Cardiac fibroblast (primary cell): ENCODE measurements around the gene PMS1.
A peak's percentile ranks its signal among the peaks of the same experiment; 100 is the strongest.

ENCODE experiments used
- DNase-seq, 2 donors: peaks; one replicate each; pipeline versions ENCODE4 v3.0.0 to v3.0.0-alpha.2; 2010; ENCODE audit warnings: low read depth in 2 of 2
- H3K4me3 ChIP-seq, 2 donors: replicated peaks in 1 of 2; 1 replicate in 1 of 2; 2 replicates in 1 of 2; pipeline ENCODE4 v1.5.1; 2011; ENCODE audit warnings: low read depth in 2 of 2, low read length in 2 of 2, mild to moderate bottlenecking in 2 of 2, moderate library complexity in 1 of 2
- TF ChIP-seq, protein P1 (sequence below): IDR thresholded peaks from one replicate; pipeline ENCODE4 v1.5.1; 2011; ENCODE audit warnings: low read depth, mild to moderate bottlenecking, low read length, inconsistent platforms

PMS1 gene

DNA sequence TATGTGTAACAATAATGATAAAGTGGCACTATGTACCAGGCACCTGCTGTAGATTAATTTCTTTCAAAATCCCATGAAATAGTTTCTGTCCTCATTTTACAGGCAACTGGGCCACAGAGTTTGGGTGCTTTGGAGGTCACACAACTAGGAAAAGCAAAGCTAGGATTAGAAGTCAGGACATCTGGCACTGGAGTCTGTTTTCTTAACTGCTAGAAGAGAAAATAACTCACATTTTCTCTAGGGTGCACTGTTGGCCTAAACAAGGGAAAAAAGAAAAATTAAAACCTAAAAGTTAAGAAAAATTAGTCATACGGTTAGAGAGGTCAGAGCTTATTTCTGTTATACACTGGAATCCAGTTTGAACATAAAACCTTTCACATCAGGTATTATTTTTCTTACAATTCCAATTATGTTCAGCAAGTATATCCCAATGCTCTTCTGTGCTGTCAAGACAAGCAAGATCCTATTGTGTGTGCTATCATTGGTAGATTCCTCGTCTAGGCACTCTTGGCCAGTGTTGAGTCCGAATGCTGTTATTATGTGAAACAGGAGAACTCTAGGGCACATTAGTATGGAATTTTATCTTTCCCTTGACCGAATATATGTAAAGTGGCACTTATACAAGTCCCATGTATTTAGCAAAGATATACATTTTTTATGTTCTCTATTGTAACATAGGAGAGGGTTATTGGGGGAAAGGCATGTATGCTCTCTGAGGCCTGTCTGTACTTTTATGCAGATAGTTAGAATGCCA lies 20.2 kb upstream of the PMS1 start:
- no peak overlapping the region for H3K4me3 ChIP-seq
- TF ChIP-seq, protein P1, sequence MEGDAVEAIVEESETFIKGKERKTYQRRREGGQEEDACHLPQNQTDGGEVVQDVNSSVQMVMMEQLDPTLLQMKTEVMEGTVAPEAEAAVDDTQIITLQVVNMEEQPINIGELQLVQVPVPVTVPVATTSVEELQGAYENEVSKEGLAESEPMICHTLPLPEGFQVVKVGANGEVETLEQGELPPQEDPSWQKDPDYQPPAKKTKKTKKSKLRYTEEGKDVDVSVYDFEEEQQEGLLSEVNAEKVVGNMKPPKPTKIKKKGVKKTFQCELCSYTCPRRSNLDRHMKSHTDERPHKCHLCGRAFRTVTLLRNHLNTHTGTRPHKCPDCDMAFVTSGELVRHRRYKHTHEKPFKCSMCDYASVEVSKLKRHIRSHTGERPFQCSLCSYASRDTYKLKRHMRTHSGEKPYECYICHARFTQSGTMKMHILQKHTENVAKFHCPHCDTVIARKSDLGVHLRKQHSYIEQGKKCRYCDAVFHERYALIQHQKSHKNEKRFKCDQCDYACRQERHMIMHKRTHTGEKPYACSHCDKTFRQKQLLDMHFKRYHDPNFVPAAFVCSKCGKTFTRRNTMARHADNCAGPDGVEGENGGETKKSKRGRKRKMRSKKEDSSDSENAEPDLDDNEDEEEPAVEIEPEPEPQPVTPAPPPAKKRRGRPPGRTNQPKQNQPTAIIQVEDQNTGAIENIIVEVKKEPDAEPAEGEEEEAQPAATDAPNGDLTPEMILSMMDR, result no peak
- DNase-seq, result peak; percentile 17 to 36

DNA sequence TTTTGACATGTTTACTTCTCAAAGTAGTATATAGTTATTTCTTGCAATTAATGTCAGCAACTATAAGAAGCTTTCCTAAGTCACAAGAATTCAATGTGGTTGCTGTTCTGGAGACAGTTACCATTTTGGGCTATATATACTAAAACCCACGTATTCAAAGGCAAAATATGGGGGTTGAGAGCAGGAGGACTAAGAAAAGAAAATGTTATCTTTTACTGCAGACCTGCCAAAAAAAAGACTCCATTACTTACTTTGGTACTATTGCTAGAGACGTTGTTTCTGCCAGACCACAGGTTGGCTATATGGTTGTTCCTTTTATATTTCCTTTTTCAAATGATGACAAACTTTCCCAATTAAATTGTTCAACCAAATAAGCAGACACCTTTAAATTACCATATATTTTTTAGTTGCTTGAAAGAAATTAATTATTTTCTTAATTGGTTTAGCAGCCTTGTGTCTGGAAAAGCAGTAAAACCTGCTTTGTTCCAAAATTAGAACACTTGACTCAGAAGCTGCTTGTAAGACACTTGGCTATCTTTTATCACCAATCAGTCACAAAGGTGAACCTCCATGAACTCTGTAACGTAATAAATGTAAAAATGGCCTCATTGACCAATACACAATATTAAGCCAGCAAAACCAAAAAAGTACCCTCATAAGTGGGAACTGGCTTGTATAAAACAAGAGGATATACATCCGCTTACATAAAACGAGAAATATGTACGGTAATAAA lies 13.5 kb upstream of the PMS1 start:
- no peak overlapping the region for H3K4me3 ChIP-seq
- TF ChIP-seq, protein P1, result no peak
- no peak for DNase-seq

- H3K4me3 ChIP-seq, result no peak overlapping the region
- DNase-seq, result no peak
- TF ChIP-seq, protein P1, result no peak
Measured at GRCh38 chr2:189772212-189772611, 12.0 kb upstream of the PMS1 start.

DNA sequence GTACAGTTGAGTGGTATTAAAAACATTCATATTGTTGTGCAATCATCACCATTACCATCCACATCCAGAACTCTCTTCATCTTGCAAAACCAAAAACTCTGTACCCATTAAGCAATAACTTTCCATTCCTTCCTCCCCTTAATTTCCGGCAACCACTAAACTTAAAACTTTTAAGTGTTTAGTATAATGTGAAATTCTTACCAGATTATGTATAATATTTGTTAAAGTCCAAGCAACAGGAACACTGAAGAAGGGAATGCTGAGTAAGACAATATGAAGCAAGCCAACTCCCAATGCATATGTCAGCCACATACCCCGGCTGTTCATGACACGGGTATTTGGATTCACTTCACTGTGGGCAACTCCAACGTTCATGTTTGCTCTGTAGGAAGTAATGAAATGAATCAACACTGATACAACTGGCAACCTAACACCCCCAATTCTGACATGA lies 2.0 kb upstream of the PMS1 start:
- DNase-seq, result peak; percentile 27 to 50
- peak overlapping the region; percentile 64 to 87 for H3K4me3 ChIP-seq
- TF ChIP-seq, protein P1, result no peak

- peak; percentile 48 to 56 for DNase-seq
- TF ChIP-seq, protein P1, result no peak
- peak overlapping the region; percentile 64 to 87 for H3K4me3 ChIP-seq
Measured at GRCh38 chr2:189783451-189783926, 761 bp upstream of the PMS1 start.

- DNase-seq, result no peak
- H3K4me3 ChIP-seq, result no peak overlapping the region
Measured at GRCh38 chr2:189791338-189792042, 7.2 kb downstream of the PMS1 start.

More at GRCh38 chr2:189791338-189792042, 7.2 kb downstream of the PMS1 start:
- TF ChIP-seq, protein P1, result no peak
